ENCODE data around the gene APH1B.

APH1B gene

DNA sequence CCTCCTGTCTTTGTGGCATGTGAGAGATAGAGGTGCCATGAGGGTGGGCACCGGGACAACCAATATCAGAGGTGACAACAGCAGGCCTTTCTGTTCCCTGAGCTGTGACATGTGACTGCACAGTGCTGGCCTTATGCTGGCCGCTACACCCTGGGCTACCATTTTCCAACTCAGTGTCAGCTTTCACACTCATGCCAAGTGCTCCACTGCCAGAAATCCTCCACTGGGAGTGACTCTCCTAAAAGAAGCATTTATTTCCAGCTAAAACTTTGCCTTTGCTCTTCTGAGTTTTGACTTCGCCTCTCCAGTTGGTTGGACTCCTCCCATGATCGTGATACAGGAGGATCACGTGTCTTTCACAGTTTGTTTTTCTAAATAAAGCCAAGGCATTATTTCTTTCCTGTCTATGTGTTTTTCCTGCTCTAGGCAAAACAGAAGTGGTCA is 72.8 kb downstream of the APH1B start:
- DNase-seq (ENCODE audit: low read depth in 1 of 2, low spot score in 1 of 2) = no peak

DNA sequence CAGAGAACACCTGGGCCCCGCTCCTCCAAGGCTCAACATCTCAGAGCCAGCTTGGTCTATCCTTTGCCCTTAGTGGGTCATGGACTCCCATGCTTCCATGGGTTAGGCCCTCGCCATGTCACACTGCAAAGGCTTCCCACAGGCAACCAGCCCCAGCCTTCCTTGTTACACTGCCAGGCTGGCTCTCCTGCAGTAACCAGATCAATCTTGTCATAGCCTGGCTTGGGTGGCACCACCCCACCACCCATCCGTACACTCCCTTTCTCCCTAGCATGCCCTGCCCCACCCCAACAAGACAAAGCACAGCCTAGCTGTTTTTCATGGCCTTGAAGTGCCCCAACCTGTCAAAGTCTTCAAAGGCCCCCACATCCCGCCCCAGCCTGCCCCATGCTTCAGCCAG is 73.8 kb downstream of the APH1B start:
- no peak for DNase-seq (ENCODE audit: low read depth in 1 of 2, low spot score in 1 of 2)

DNA sequence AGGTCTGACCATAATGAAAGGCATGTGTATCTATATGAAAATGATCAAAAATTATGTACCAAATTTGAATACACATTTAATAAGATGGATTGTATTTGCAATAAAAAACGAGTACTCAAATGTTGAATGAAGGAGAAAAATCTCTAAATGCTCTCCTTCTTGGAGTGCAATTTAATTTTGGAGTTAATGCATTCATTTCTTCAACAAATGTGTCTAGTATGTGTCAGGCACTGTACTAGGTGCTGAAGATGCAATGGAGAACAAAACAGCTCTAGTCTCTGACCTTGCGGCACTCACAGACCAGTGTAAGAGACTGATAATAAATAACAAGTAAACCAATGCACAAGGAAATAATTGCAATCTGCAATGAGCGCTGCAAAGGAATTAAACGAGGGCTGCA is 75.4 kb downstream of the APH1B start:
- no peak for DNase-seq (ENCODE audit: low read depth in 1 of 2, low spot score in 1 of 2)

DNA sequence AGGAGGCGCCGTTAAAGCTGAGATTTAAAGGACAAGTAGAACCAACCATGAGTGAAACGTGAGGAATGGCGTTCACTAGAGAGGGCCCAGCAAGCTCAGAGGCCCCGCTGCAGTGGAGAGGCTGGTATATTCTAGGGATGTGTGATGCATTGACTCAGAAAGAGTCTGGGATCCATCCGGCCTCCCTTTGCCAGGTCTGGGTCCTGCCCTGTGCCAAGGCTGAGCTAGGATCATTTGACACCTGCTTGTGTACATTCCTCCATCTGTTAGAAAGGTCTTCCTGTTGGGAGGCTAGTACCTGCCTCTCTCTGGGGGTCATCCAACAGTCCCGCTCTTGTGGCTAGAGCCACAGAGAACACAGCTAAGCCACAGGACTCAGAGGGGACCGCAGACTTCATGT is 75.9 kb downstream of the APH1B start:
- DNase-seq (ENCODE audit: low read depth in 1 of 2, low spot score in 1 of 2) = no peak

DNA sequence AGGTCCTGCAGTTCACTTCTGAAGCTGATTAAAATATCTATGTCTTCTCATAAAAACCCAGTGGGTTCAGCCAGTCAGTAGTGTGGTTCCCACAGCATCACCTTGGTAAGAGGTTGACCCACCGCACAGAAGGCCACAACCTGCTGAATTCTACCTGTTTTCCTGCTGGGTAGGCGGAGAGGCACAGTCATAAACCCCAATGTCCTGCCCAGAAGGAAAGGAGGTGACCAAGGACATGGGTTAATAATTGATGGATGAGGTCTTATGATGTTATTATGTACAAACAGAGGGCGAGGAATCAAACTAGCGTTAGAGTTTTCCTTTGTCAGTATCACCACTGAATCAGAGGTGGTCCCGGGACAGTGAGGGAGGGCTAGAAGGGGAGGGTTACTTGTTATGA is 76.5 kb downstream of the APH1B start:
- DNase-seq (ENCODE audit: low read depth in 1 of 2, low spot score in 1 of 2) = no peak

DNA sequence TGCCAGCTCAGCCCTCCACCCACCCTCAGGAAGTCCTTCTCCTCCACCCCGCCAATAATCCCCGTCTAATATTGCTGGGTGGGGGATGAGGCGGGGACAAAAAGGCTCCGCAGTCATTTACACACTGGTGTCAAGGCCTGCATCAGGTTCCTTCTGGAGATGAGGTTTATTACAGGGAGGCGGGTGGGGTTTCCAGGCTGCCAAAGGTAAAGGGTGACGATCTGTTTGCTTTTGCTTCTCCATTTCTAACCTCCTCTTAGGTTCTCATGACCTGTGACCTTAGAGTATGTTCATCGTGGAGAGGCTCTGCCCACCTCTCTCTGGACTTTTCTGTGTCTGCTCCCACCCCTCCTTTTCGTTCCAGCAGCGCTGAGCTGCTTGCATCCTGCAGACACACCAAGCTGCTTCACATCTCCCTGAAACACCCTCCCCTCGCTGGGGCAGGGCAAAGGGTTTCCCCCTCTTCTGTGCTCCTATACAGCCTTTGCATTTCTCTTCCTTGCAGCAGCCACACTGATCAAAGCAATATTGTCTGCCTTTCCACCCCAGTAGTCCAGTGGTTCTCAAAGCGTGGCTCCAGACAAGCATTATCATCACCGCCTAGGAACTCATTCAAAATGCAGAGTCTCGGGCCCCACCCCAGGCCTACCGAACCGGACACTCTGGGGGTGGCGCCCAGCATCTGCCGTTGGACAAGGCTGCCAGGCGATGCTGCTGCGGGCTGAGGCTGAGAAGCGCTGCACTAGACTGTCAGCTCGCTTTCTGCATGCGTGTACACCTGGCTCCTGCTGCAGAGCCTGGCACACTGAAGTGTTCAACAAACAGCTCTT is 77.6 kb downstream of the APH1B start:
- no peak for DNase-seq (ENCODE audit: low read depth in 1 of 2, low spot score in 1 of 2)

DNA sequence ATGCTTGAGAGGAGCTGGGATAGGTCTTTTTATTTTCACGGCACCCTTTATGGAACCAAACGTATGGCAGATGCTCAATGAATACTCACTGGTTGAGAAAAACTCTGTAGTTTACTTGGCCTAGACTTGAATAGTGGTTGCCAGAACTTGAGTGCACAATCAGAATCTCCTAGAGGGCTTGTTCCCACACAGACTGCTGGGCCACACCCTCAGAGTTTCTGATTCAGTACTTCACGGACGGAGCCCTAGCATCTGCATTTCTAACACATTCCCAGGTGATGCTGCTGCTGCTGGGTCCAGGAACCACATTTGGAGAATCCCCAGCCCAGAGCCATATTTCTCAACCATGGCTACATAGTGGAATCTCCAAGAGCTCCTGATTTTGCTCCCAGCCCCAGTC is 79.7 kb downstream of the APH1B start:
- DNase-seq (ENCODE audit: low read depth in 1 of 2, low spot score in 1 of 2) = no peak

DNA sequence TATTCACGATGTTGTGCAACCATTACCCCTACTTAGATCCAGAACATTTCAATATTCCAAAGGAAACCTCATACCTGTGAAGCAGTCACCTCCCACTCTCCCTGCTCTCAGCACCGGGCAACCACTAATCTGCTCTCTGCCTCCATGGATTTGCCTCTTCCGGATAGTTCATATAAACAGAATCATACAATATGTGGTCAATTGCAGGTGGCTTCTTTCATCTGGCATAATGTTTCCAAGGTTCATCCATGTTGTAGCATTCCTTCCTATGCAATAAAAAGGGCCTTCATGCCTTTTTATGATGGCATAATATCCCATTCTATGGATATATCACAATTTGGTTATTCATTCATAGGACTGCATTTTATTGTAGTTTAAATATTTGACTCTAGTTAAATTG is 80.3 kb downstream of the APH1B start:
- no peak for DNase-seq (ENCODE audit: low read depth in 1 of 2, low spot score in 1 of 2)

DNA sequence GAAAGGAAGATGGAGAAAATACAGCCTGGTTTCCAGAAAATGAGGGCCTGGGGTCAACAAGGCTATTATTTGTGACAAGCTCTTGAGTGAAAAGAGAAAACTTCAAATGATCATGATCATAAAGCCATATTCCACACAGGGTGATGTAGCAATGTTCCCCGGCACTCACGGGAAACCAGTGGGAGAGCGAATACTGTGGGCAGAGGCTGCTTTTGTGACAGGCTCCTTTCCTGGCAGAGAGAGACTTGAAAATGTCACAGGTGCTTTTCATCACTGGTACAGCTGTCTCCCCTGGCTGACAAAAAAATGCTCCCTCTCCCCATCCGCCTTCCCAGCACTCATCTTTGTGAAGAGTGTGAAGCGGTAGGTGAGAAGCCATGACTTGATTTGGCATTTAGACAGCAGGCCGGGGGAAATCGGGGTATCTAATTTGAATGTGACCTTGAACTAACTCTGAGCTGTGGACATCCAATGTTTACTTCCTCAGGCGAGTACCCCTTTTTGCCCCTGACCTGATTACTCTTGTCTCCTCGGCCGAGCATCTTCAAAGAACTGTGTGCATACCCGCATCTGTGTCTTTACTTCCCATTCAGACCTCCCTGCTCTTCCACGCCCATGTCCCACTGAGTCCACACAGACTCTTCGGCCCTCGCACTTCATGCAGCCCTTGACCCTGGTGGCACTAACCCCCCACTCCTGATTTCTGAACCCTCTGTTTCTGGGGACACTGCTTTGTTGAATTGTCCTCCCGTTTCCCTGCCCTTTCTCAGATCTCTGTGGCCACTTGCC is 81.0 kb downstream of the APH1B start:
- no peak for DNase-seq (ENCODE audit: low read depth in 1 of 2, low spot score in 1 of 2)
